ENCODE results near the gene DMWD.

Gene DMWD

GRCh38 chr19:45785781-45786532, 6.7 kb downstream of the DMWD start:
- no peak for DNase-seq

- DNase-seq = no peak
Measured at GRCh38 chr19:45785097-45785496, 7.5 kb downstream of the DMWD start.

- no peak for DNase-seq
Measured at GRCh38 chr19:45784096-45784495, 8.5 kb downstream of the DMWD start.

GRCh38 chr19:45782820-45783785, 9.5 kb downstream of the DMWD start:
- DNase-seq = no peak

DNA sequence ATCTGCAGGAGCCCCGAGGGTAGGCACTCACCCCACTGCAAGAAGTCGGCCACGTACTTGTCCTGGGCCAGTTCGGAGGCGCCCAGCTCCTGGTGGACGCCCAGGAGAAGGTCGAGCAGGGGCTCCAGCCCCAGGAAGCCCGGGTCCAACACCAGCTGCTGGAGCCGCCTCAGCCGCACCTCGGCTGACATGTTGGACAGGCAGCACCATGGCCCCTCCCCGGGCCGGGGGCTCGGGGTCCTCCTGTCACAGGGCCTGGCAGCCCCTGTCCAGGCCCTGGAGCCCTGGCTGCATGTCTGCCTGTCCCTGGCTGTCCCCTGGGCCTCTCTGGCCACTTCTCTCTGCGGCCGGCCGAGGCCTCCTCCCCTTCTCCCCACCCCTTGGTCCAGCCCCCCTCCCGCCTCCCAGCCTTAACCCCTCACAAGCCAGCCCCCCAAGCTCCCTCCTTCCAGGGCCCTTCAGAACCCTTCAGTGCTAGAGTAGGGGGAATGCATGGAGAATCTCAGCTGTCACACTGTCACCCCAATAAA, 10.4 kb downstream of the DMWD start, which contains the start of gene DMPK:
Gene DMPK (minus strand): TSS at position 329 of the 530 bp plus-strand sequence. CDS start 138 bp downstream, at position 191.
- no peak for DNase-seq

GRCh38 chr19:45781214-45782161, 11.2 kb downstream of the DMWD start:
- DNase-seq = no peak

- no peak for DNase-seq
Measured at GRCh38 chr19:45780448-45781213, 12.0 kb downstream of the DMWD start.

DNA sequence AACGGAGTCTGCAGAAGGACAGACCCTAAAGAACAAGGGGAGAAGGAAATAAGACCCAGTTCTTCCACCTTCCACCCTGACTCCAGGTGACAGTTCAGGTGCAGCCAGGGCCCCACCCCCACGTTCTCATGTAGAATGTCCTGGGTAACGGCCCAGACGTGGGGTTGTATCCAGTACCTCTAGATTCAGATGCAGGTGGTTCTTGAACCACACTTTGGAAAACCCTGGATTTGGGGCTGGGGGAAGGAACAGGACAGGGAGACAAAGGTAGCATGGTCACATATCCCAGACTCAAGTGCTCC, 12.5 kb downstream of the DMWD start:
- DNase-seq = no peak

GRCh38 chr19:45779231-45780145, 13.2 kb downstream of the DMWD start:
- peak; percentile 57 for DNase-seq

- no peak for DNase-seq
Measured at GRCh38 chr19:45778010-45778661, 14.5 kb downstream of the DMWD start.

- DNase-seq = no peak
Measured at GRCh38 chr19:45777395-45777961, 15.2 kb downstream of the DMWD start.

DNA sequence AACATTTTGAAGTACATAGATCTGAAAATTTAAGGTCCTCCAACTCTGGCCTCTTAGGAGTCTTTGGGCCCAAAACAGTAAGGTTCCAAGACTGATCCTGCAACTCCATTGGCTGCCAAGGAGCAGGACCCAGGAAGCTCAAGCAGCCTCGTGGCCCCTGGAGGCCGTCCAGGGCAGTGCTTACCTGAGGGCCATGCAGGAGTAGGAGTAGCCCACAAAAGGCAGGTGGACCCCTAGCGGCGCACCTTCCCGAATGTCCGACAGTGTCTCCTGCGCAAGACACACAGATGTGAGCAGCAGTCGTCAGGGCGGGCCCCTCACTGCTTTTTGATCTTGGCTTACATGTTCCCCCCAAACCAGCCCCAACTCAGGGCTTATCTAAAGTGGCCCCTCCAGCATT, 17.9 kb downstream of the DMWD start:
- no peak for DNase-seq

GRCh38 chr19:45773384-45773783, 19.3 kb downstream of the DMWD start:
- DNase-seq = no peak

GRCh38 chr19:45772912-45773311, 19.7 kb downstream of the DMWD start:
- DNase-seq = no peak

GRCh38 chr19:45772130-45772840, 20.4 kb downstream of the DMWD start:
- DNase-seq = no peak

DNA sequence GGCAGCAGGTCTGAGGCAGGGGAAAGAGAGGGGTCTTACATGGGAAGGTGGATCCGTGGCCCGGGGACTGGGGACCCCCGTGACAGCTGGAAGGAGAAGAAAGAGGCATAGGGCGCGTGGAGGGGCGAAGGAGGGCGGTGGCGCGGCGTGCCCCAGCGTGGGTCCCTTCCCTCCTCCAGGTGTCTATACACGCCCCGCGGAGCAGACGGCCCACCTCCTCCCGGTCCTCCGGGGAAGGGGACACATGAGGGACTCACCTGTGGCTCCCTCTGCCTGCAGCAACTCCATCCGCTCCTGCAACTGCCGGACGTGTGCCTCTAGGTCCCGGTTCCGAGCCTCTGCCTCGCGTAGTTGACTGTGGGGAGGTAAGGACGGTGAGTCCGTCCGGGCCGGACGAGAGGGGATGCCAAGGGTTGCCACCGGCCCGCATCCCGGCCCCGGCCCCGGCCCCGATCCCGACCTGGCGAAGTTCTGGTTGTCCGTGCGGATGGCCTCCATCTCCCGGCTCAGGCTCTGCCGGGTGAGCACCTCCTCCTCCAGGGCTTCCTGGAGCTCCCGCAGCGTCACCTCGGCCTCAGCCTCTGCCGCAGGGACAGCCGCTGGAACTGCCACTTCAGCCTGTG, 21.2 kb downstream of the DMWD start:
- DNase-seq = no peak

DNA sequence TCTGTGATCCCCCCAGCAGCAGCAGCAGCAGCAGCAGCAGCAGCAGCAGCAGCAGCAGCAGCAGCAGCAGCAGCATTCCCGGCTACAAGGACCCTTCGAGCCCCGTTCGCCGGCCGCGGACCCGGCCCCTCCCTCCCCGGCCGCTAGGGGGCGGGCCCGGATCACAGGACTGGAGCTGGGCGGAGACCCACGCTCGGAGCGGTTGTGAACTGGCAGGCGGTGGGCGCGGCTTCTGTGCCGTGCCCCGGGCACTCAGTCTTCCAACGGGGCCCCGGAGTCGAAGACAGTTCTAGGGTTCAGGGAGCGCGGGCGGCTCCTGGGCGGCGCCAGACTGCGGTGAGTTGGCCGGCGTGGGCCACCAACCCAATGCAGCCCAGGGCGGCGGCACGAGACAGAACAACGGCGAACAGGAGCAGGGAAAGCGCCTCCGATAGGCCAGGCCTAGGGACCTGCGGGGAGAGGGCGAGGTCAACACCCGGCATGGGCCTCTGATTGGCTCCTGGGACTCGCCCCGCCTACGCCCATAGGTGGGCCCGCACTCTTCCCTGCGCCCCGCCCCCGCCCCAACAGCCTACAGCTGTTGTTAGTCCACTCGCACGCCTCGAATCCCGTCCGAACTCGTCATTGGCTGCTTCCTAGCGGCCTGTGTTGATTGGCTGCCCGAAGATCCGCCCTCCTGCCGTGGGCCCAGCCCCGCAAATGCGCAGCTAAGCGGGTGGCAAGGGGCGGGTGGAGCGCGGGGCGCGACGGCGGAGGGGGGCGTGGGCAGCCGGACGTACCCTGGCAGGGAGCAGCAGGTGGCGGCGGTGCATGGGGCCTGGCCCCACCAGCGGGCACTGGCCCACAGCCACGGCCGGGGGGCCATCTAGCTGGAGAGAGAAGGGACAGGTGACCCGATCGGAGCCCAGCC, 22.2 kb downstream of the DMWD start:
- peak; percentile 86 for DNase-seq
